NCI-H2227 (cell line): ENCODE results near the gene TC2N.
"Not testable (repeated sequence)": the region's sequence is repeated elsewhere in the genome, so short reads cannot be mapped to it uniquely, and the experiment has no call there.

Source experiments
- DNase-seq: peaks from one replicate; lab custom pipeline; 2025; ENCODE audit not compliant: unreplicated experiment; lab: John Stamatoyannopoulos, UW

TC2N gene

GRCh38 chr14:91867316-91867988, at the start of gene TC2N:
Gene TC2N, minus strand, starts transcription at chr14:91867536. Its CDS starts 53,767 bp downstream, at chr14:91813769.
- DNase-seq: no peak

GRCh38 chr14:91912035-91912434, 44.7 kb upstream of the TC2N start:
- DNase-seq: no peak

- no peak for DNase-seq
Measured at GRCh38 chr14:91911474-91912032, 44.2 kb upstream of the TC2N start.

GRCh38 chr14:91910196-91910595, 42.9 kb upstream of the TC2N start:
- no peak for DNase-seq

- DNase-seq: no peak
Measured at GRCh38 chr14:91906374-91906773, 39.0 kb upstream of the TC2N start.

GRCh38 chr14:91904956-91905645, 37.8 kb upstream of the TC2N start:
- DNase-seq: no peak

- DNase-seq: no peak
Measured at GRCh38 chr14:91904483-91904882, 37.1 kb upstream of the TC2N start.

GRCh38 chr14:91903070-91903469, 35.7 kb upstream of the TC2N start:
- no peak for DNase-seq

GRCh38 chr14:91902336-91902735, 35.0 kb upstream of the TC2N start:
- DNase-seq: no peak

- no peak for DNase-seq
Measured at GRCh38 chr14:91901449-91902226, 34.3 kb upstream of the TC2N start.

GRCh38 chr14:91899806-91900205, 32.5 kb upstream of the TC2N start:
- DNase-seq: no peak

GRCh38 chr14:91899213-91899612, 31.9 kb upstream of the TC2N start:
- no peak for DNase-seq

GRCh38 chr14:91898372-91898771, 31.0 kb upstream of the TC2N start:
- DNase-seq: no peak

GRCh38 chr14:91897716-91898115, 30.4 kb upstream of the TC2N start:
- DNase-seq: not testable (repeated sequence)

GRCh38 chr14:91897106-91897701, 29.9 kb upstream of the TC2N start:
- no peak for DNase-seq

GRCh38 chr14:91896419-91896818, 29.1 kb upstream of the TC2N start:
- DNase-seq: no peak

GRCh38 chr14:91893669-91894068, 26.3 kb upstream of the TC2N start:
- DNase-seq: no peak

GRCh38 chr14:91893007-91893406, 25.7 kb upstream of the TC2N start:
- peak; percentile 16 for DNase-seq

- no peak for DNase-seq
Measured at GRCh38 chr14:91891721-91892220, 24.4 kb upstream of the TC2N start.

- DNase-seq: no peak
Measured at GRCh38 chr14:91891101-91891500, 23.8 kb upstream of the TC2N start.

GRCh38 chr14:91890291-91890749, 23.0 kb upstream of the TC2N start:
- no peak for DNase-seq
